ENCODE results near the gene VEPH1. TPM values are rescaled to one million over a fixed set of nuclear protein-coding genes. Genes with fewer than 3 reads are reported as not detected.

The VEPH1 gene
- total RNA-seq, 1 experiment from 2014 or later: 7.7 TPM

- no peak overlapping the region for H3K4me2 ChIP-seq (ENCODE audit: insufficient read depth, insufficient read length, low read length)
- H3K79me2 ChIP-seq (ENCODE audit: insufficient read depth, low read length): no peaks in the 10 kb centered on the region
- DNase-seq: no peak
These were observed 24.1 kb upstream of the VEPH1 start for GRCh38 chr3:157527131-157527881.

More at GRCh38 chr3:157527131-157527881, 24.1 kb upstream of the VEPH1 start:
- no peak overlapping the region for H4K8ac ChIP-seq (replicated peaks; ENCODE audit: insufficient read length, low read depth, low read length)
- H2BK12ac ChIP-seq (ENCODE audit: insufficient read length, low read depth, low read length): no peak overlapping the region
- no peak overlapping the region for H3K18ac ChIP-seq (ENCODE audit: insufficient read length, low read depth, low read length)
- no peak overlapping the region for H3K27ac ChIP-seq (ENCODE audit: insufficient read length, low read depth, low read length)
- H2BK120ac ChIP-seq (ENCODE audit: low read depth, low read length, poor library complexity, severe bottlenecking): no peak overlapping the region
- no peak overlapping the region for H4K5ac ChIP-seq (ENCODE audit: insufficient read length, low read depth, low read length)
- no peaks in the 10 kb centered on the region for H3K27me3 ChIP-seq (ENCODE audit: insufficient read depth, low read length)
- H3K4me1 ChIP-seq (ENCODE audit: insufficient read depth, low read length): no peaks in the 10 kb centered on the region
- no peak overlapping the region for H3K14ac ChIP-seq (ENCODE audit: insufficient read depth, low read length)
- no peaks in the 10 kb centered on the region for H4K20me1 ChIP-seq (ENCODE audit: control insufficient read depth, insufficient read depth, insufficient read length)
- no peak overlapping the region for H3K4ac ChIP-seq (ENCODE audit: low read depth, low read length)
- Mint-ChIP-seq H3K9me3 (peaks cover 0 to 2% of the 10 kb centered on the region in 2 experiments; a peak in 1 of 5 replicates), H3K36me3 (ENCODE audit: insufficient read depth in 1 of 3, low read depth in 3 of 3) (no peaks in the 10 kb centered on the region), H3K27me3 (ENCODE audit: low read depth) (no peaks in the 10 kb centered on the region), H3K4me3 (no peak overlapping the region), H3K4me1 (no peaks in the 10 kb centered on the region), H3K27ac (peak overlapping the region in 1 of 3 experiments; percentile 53; a peak in 2 of 7 replicates)
- no peak overlapping the region for H3K9ac ChIP-seq (ENCODE audit: extremely low read depth, insufficient read length, low read length)
- H3K56ac ChIP-seq (ENCODE audit: insufficient read length, low read depth, low read length): no peak overlapping the region
- TF ChIP-seq CTCF (conservative IDR thresholded peaks at IDR 0.05): no peak
- H2BK5ac ChIP-seq (ENCODE audit: insufficient read length, low read length): no peak overlapping the region
- no peak overlapping the region for H2BK20ac ChIP-seq (ENCODE audit: low read depth, low read length, poor library complexity, severe bottlenecking)
- H2AK5ac ChIP-seq (ENCODE audit: insufficient read length, low read length): no peak overlapping the region
- no peaks in the 10 kb centered on the region for H3K23me2 ChIP-seq (ENCODE audit: insufficient read length, low read depth, low read length, poor library complexity, severe bottlenecking)
- no peaks in the 10 kb centered on the region for H3K9me3 ChIP-seq (ENCODE audit: control insufficient read depth, low read depth, low read length)
- no peaks in the 10 kb centered on the region for H3K79me1 ChIP-seq (ENCODE audit: insufficient read depth, low read depth, low read length, poor library complexity, severe bottlenecking)
- H4K91ac ChIP-seq (ENCODE audit: insufficient read length, low read depth, low read length): no peak overlapping the region
- H3T11ph ChIP-seq (ENCODE audit: low read length): no peak overlapping the region
- WGBS (ENCODE audit: extremely low coverage, insufficient read length, low lambda C conversion rate): no CpG with 5 or more reads among the region's 5 CpGs
- no peak overlapping the region for H2BK15ac ChIP-seq (ENCODE audit: low read depth, low read length)
- no peak overlapping the region for H2AFZ ChIP-seq (ENCODE audit: low read length)
- H3K23ac ChIP-seq (ENCODE audit: insufficient read length, low read depth, low read length): no peak overlapping the region
